Activated naive CD4-positive, alpha-beta T cell treated with anti-CD3 and anti-CD28 coated beads, Interleukin-2, amount 50 U/mL, for 24 hours (primary cell): ENCODE measurements around the gene ERBIN.
"Not testable (repeated sequence)": the region's sequence is repeated elsewhere in the genome, so short reads cannot be mapped to it uniquely, and the experiment has no call there.

ENCODE experiments used
- H3K27ac Mint-ChIP-seq: one replicate; pipeline ENCODE4 v1.8.0; 2021; ENCODE audit warnings: mild to moderate bottlenecking, mixed read lengths
- H3K27me3 Mint-ChIP-seq: one replicate; pipeline ENCODE4 v1.8.0; 2021; ENCODE audit warnings: mixed read lengths
- H3K36me3 Mint-ChIP-seq: one replicate; pipeline ENCODE4 v1.8.0; 2021; ENCODE audit warnings: mixed read lengths
- H3K4me1 Mint-ChIP-seq: one replicate; pipeline ENCODE4 v1.8.0; 2021; ENCODE audit warnings: mixed read lengths
- H3K4me3 Mint-ChIP-seq: one replicate; pipeline ENCODE4 v1.8.0; 2021; ENCODE audit warnings: mild to moderate bottlenecking, mixed read lengths
- H3K9me3 Mint-ChIP-seq: one replicate; pipeline ENCODE4 v1.8.0; 2021; ENCODE audit warnings: mixed read lengths

The ERBIN gene

GRCh38 chr5:65910711-65911110, 15.7 kb upstream of the ERBIN start:
- H3K4me3 Mint-ChIP-seq = no peak overlapping the region
- H3K4me1 Mint-ChIP-seq = peaks cover 8% of the 10 kb centered on the region
- H3K36me3 Mint-ChIP-seq = no peaks in the 10 kb centered on the region
- H3K27me3 Mint-ChIP-seq = no peaks in the 10 kb centered on the region
- no peaks in the 10 kb centered on the region for H3K9me3 Mint-ChIP-seq
- H3K27ac Mint-ChIP-seq = no peak overlapping the region

- H3K27ac Mint-ChIP-seq = no peak overlapping the region
- no peaks in the 10 kb centered on the region for H3K36me3 Mint-ChIP-seq
- H3K27me3 Mint-ChIP-seq = no peaks in the 10 kb centered on the region
- H3K4me1 Mint-ChIP-seq = peaks cover 8% of the 10 kb centered on the region
- H3K4me3 Mint-ChIP-seq = no peak overlapping the region
- H3K9me3 Mint-ChIP-seq = no peaks in the 10 kb centered on the region
These were observed 14.1 kb upstream of the ERBIN start for GRCh38 chr5:65912311-65912710.

- Mint-ChIP-seq H3K4me3 (no peak overlapping the region), H3K27ac (no peak overlapping the region), H3K27me3 (no peaks in the 10 kb centered on the region), H3K4me1 (peaks cover 12% of the 10 kb centered on the region), H3K9me3 (no peaks in the 10 kb centered on the region), H3K36me3 (no peaks in the 10 kb centered on the region)
These were observed 12.9 kb upstream of the ERBIN start for GRCh38 chr5:65913519-65913918.

- Mint-ChIP-seq H3K36me3 (no peaks in the 10 kb centered on the region), H3K27me3 (no peaks in the 10 kb centered on the region), H3K4me3 (no peak overlapping the region), H3K4me1 (peaks cover 13% of the 10 kb centered on the region), H3K9me3 (no peaks in the 10 kb centered on the region), H3K27ac (peak overlapping the region; percentile 18)
These were observed 11.7 kb upstream of the ERBIN start for GRCh38 chr5:65914641-65915196.

- not testable (repeated sequence) for H3K27me3 Mint-ChIP-seq, H3K9me3 Mint-ChIP-seq, H3K4me3 Mint-ChIP-seq, H3K27ac Mint-ChIP-seq, H3K36me3 Mint-ChIP-seq
- H3K4me1 Mint-ChIP-seq = peaks cover 13% of the 10 kb centered on the region
These were observed 10.7 kb upstream of the ERBIN start for GRCh38 chr5:65915661-65916060.

- H3K4me3 Mint-ChIP-seq = no peak overlapping the region
- no peaks in the 10 kb centered on the region for H3K36me3 Mint-ChIP-seq
- no peaks in the 10 kb centered on the region for H3K27me3 Mint-ChIP-seq
- peaks cover 13% of the 10 kb centered on the region for H3K4me1 Mint-ChIP-seq
- no peaks in the 10 kb centered on the region for H3K9me3 Mint-ChIP-seq
- H3K27ac Mint-ChIP-seq = no peak overlapping the region
These were observed 10.3 kb upstream of the ERBIN start for GRCh38 chr5:65916066-65916465.

GRCh38 chr5:65916636-65917035, 9.7 kb upstream of the ERBIN start:
- no peaks in the 10 kb centered on the region for H3K27me3 Mint-ChIP-seq
- H3K27ac Mint-ChIP-seq = no peak overlapping the region
- no peaks in the 10 kb centered on the region for H3K36me3 Mint-ChIP-seq
- H3K9me3 Mint-ChIP-seq = no peaks in the 10 kb centered on the region
- no peak overlapping the region for H3K4me3 Mint-ChIP-seq
- H3K4me1 Mint-ChIP-seq = peaks cover 13% of the 10 kb centered on the region

- H3K9me3 Mint-ChIP-seq = no peaks in the 10 kb centered on the region
- no peaks in the 10 kb centered on the region for H3K36me3 Mint-ChIP-seq
- no peak overlapping the region for H3K27ac Mint-ChIP-seq
- peaks cover 26% of the 10 kb centered on the region for H3K4me1 Mint-ChIP-seq
- no peak overlapping the region for H3K4me3 Mint-ChIP-seq
- no peaks in the 10 kb centered on the region for H3K27me3 Mint-ChIP-seq
These were observed 6.6 kb upstream of the ERBIN start for GRCh38 chr5:65919773-65920172.

GRCh38 chr5:65923339-65923738, 3.0 kb upstream of the ERBIN start:
- Mint-ChIP-seq H3K4me1 (peaks cover 26% of the 10 kb centered on the region), H3K4me3 (no peak overlapping the region), H3K36me3 (no peaks in the 10 kb centered on the region), H3K27me3 (no peaks in the 10 kb centered on the region), H3K9me3 (no peaks in the 10 kb centered on the region), H3K27ac (no peak overlapping the region)

GRCh38 chr5:65924366-65925043, 1.9 kb upstream of the ERBIN start:
- H3K4me1 Mint-ChIP-seq = peaks cover 26% of the 10 kb centered on the region
- H3K4me3 Mint-ChIP-seq = peak overlapping the region; percentile 87
- no peaks in the 10 kb centered on the region for H3K36me3 Mint-ChIP-seq
- peak overlapping the region; percentile 77 for H3K27ac Mint-ChIP-seq
- no peaks in the 10 kb centered on the region for H3K27me3 Mint-ChIP-seq
- no peaks in the 10 kb centered on the region for H3K9me3 Mint-ChIP-seq

- H3K36me3 Mint-ChIP-seq = peaks cover 2% of the 10 kb centered on the region
These were observed 1.3 kb upstream of the ERBIN start for GRCh38 chr5:65925044-65925600.

GRCh38 chr5:65925601-65926275, 637 bp upstream of the ERBIN start:
- peak overlapping the region; percentile 89 for H3K4me3 Mint-ChIP-seq
- no peaks in the 10 kb centered on the region for H3K27me3 Mint-ChIP-seq
- peaks cover 39% of the 10 kb centered on the region for H3K4me1 Mint-ChIP-seq
- H3K9me3 Mint-ChIP-seq = no peaks in the 10 kb centered on the region
- peaks cover 5% of the 10 kb centered on the region for H3K36me3 Mint-ChIP-seq
- H3K27ac Mint-ChIP-seq = peak overlapping the region; percentile 92

More at GRCh38 chr5:65925044-65925600, 1.3 kb upstream of the ERBIN start:
- Mint-ChIP-seq H3K27ac (peak overlapping the region; percentile 77), H3K4me3 (peak overlapping the region; percentile 87), H3K9me3 (no peaks in the 10 kb centered on the region), H3K4me1 (peaks cover 33% of the 10 kb centered on the region), H3K27me3 (no peaks in the 10 kb centered on the region)

GRCh38 chr5:65926893-65927292, 518 bp downstream of the ERBIN start:
- H3K36me3 Mint-ChIP-seq = peaks cover 6% of the 10 kb centered on the region
- peak overlapping the region; percentile 99 for H3K27ac Mint-ChIP-seq
- peaks cover 48% of the 10 kb centered on the region for H3K4me1 Mint-ChIP-seq
- H3K9me3 Mint-ChIP-seq = no peaks in the 10 kb centered on the region
- no peaks in the 10 kb centered on the region for H3K27me3 Mint-ChIP-seq
- peak overlapping the region; percentile 100 for H3K4me3 Mint-ChIP-seq

GRCh38 chr5:65927503-65928321, 1.3 kb downstream of the ERBIN start:
- Mint-ChIP-seq H3K27me3 (no peaks in the 10 kb centered on the region), H3K4me1 (peaks cover 55% of the 10 kb centered on the region), H3K36me3 (peaks cover 6% of the 10 kb centered on the region), H3K27ac (peak overlapping the region; percentile 99), H3K4me3 (peak overlapping the region; percentile 100), H3K9me3 (no peaks in the 10 kb centered on the region)

- Mint-ChIP-seq H3K9me3 (no peaks in the 10 kb centered on the region), H3K27ac (peak overlapping the region; percentile 99), H3K4me1 (peaks cover 55% of the 10 kb centered on the region), H3K27me3 (no peaks in the 10 kb centered on the region), H3K36me3 (peaks cover 9% of the 10 kb centered on the region), H3K4me3 (peak overlapping the region; percentile 100)
These were observed 2.0 kb downstream of the ERBIN start for GRCh38 chr5:65928322-65928752.
